ENCODE data around the gene EPHB1.

GRCh38 chr3:135232226-135232625 is 437.2 kb downstream of the EPHB1 start:
- TF ChIP-seq POLR2A (IDR thresholded peaks at IDR 0.05), result no peak
- TF ChIP-seq CTCF (IDR thresholded peaks at IDR 0.05), result no peak
